Nephron (organoid): ENCODE measurements around the gene RAPGEF4.

Source experiments
- H3K27ac Mint-ChIP-seq, 3 experiments: 2 replicates each; pipeline ENCODE4 v1.8.0; 2020; ENCODE audit warnings: mixed read lengths in 3 of 3, mild to moderate bottlenecking in 2 of 3, moderate library complexity in 1 of 3
- H3K27me3 Mint-ChIP-seq: 2 replicates; pipeline ENCODE4 v1.8.0; 2021; ENCODE audit warnings: low read depth, mild to moderate bottlenecking, moderate library complexity, mixed read lengths
- H3K36me3 Mint-ChIP-seq: 2 replicates; pipeline ENCODE4 v1.8.0; 2020; ENCODE audit warnings: low read depth, mixed read lengths
- H3K4me1 Mint-ChIP-seq: 2 replicates; pipeline ENCODE4 v1.8.0; 2020; ENCODE audit warnings: mixed read lengths
- H3K4me3 Mint-ChIP-seq, 3 experiments: 2 replicates each; pipeline ENCODE4 v1.8.0; 2020; ENCODE audit warnings: mild to moderate bottlenecking in 3 of 3, mixed read lengths in 3 of 3, moderate library complexity in 2 of 3
- H3K9me3 Mint-ChIP-seq: 2 replicates; pipeline ENCODE4 v1.8.0; 2020; ENCODE audit warnings: mixed read lengths
- TF ChIP-seq, protein P1 (sequence below), 3 experiments: fragments of 200-600 bp; sonication (generic); IDR thresholded peaks; one replicate each; pipeline ENCODE4 v1.5.0; 2021; ENCODE audit warnings: antibody characterized with exemption in 3 of 3; ENCODE audit not compliant: unreplicated experiment in 3 of 3

RAPGEF4 gene

GRCh38 chr2:172709566-172710291 lies 25.9 kb upstream of the RAPGEF4 start:
- Mint-ChIP-seq H3K4me1 (peaks cover 5% of the 10 kb centered on the region), H3K27ac (no peak overlapping the region), H3K36me3 (no peaks in the 10 kb centered on the region), H3K4me3 (no peak overlapping the region), H3K27me3 (peaks cover 4% of the 10 kb centered on the region), H3K9me3 (no peaks in the 10 kb centered on the region)
- TF ChIP-seq, protein P1, sequence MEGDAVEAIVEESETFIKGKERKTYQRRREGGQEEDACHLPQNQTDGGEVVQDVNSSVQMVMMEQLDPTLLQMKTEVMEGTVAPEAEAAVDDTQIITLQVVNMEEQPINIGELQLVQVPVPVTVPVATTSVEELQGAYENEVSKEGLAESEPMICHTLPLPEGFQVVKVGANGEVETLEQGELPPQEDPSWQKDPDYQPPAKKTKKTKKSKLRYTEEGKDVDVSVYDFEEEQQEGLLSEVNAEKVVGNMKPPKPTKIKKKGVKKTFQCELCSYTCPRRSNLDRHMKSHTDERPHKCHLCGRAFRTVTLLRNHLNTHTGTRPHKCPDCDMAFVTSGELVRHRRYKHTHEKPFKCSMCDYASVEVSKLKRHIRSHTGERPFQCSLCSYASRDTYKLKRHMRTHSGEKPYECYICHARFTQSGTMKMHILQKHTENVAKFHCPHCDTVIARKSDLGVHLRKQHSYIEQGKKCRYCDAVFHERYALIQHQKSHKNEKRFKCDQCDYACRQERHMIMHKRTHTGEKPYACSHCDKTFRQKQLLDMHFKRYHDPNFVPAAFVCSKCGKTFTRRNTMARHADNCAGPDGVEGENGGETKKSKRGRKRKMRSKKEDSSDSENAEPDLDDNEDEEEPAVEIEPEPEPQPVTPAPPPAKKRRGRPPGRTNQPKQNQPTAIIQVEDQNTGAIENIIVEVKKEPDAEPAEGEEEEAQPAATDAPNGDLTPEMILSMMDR (IDR thresholded peaks at IDR 0.05; ENCODE audit: unreplicated experiment in 3 of 3): no peak

- Mint-ChIP-seq H3K9me3 (no peaks in the 10 kb centered on the region), H3K36me3 (no peaks in the 10 kb centered on the region), H3K27me3 (peaks cover 4% of the 10 kb centered on the region), H3K4me1 (peaks cover 5% of the 10 kb centered on the region), H3K27ac (no peak overlapping the region), H3K4me3 (no peak overlapping the region)
- TF ChIP-seq, protein P1 (IDR thresholded peaks at IDR 0.05; ENCODE audit: unreplicated experiment in 3 of 3): peak; percentile 63 to 69 (median 66)
These were observed 25.0 kb upstream of the RAPGEF4 start for GRCh38 chr2:172710584-172711047.

GRCh38 chr2:172711110-172711509 lies 24.5 kb upstream of the RAPGEF4 start:
- Mint-ChIP-seq H3K4me3 (no peak overlapping the region), H3K27ac (no peak overlapping the region), H3K4me1 (peaks cover 5% of the 10 kb centered on the region), H3K36me3 (no peaks in the 10 kb centered on the region), H3K27me3 (peaks cover 4% of the 10 kb centered on the region), H3K9me3 (no peaks in the 10 kb centered on the region)
- TF ChIP-seq, protein P1 (IDR thresholded peaks at IDR 0.05; ENCODE audit: unreplicated experiment in 3 of 3): no peak

GRCh38 chr2:172712251-172712650 lies 23.4 kb upstream of the RAPGEF4 start:
- H3K4me1 Mint-ChIP-seq: peaks cover 5% of the 10 kb centered on the region
- H3K9me3 Mint-ChIP-seq: no peaks in the 10 kb centered on the region
- TF ChIP-seq, protein P1 (IDR thresholded peaks at IDR 0.05; ENCODE audit: unreplicated experiment in 3 of 3): no peak
- no peak overlapping the region for H3K27ac Mint-ChIP-seq
- H3K36me3 Mint-ChIP-seq: no peaks in the 10 kb centered on the region
- peaks cover 4% of the 10 kb centered on the region for H3K27me3 Mint-ChIP-seq
- H3K4me3 Mint-ChIP-seq: no peak overlapping the region

GRCh38 chr2:172713365-172713875 lies 22.2 kb upstream of the RAPGEF4 start:
- H3K9me3 Mint-ChIP-seq: no peaks in the 10 kb centered on the region
- TF ChIP-seq, protein P1 (IDR thresholded peaks at IDR 0.05; ENCODE audit: unreplicated experiment in 3 of 3): no peak

GRCh38 chr2:172722481-172722880 lies 13.2 kb upstream of the RAPGEF4 start:
- H3K9me3 Mint-ChIP-seq: peaks cover 11% of the 10 kb centered on the region
- TF ChIP-seq, protein P1 (IDR thresholded peaks at IDR 0.05; ENCODE audit: unreplicated experiment in 3 of 3): no peak

More at GRCh38 chr2:172713365-172713875, 22.2 kb upstream of the RAPGEF4 start:
- Mint-ChIP-seq H3K27me3 (peaks cover 4% of the 10 kb centered on the region), H3K4me1 (peaks cover 5% of the 10 kb centered on the region), H3K36me3 (no peaks in the 10 kb centered on the region), H3K27ac (no peak overlapping the region), H3K4me3 (no peak overlapping the region)

More at GRCh38 chr2:172722481-172722880, 13.2 kb upstream of the RAPGEF4 start:
- Mint-ChIP-seq H3K27me3 (peaks cover 6% of the 10 kb centered on the region), H3K4me1 (no peaks in the 10 kb centered on the region), H3K27ac (no peak overlapping the region), H3K4me3 (no peak overlapping the region), H3K36me3 (peaks cover 5% of the 10 kb centered on the region)
